ENCODE results near the gene DNM2. TPM values are rescaled to one million over a fixed set of nuclear protein-coding genes. Genes with fewer than 3 reads are reported as not detected.

DNM2 gene
- total RNA-seq, 1 donor = 102 TPM

DNA sequence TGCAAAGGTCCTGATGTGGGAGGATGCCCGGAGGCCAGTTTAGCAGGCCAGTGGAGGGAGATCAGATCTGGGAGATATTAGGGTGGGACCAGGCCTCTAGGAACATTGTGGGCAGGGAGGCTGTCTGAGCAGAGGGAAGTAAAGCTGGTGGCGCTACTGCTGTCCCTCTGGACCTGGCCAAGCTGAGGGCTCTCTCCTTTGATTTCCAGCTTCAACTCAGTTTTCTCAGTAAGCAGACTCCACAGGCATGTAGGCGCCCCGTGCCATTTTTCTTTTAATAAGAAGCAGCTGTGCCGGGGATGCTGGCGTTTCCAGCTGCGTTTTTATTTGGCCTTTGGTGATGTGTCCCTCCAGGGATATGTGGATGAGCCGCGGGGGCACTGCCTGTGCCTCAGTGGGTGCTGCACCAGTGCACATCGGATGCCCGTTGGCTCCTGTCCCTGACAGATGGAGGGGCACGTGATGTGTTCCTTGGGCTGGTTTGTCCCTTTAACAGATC, 6.7 kb downstream of the DNM2 start:
- TF ChIP-seq, protein P1, sequence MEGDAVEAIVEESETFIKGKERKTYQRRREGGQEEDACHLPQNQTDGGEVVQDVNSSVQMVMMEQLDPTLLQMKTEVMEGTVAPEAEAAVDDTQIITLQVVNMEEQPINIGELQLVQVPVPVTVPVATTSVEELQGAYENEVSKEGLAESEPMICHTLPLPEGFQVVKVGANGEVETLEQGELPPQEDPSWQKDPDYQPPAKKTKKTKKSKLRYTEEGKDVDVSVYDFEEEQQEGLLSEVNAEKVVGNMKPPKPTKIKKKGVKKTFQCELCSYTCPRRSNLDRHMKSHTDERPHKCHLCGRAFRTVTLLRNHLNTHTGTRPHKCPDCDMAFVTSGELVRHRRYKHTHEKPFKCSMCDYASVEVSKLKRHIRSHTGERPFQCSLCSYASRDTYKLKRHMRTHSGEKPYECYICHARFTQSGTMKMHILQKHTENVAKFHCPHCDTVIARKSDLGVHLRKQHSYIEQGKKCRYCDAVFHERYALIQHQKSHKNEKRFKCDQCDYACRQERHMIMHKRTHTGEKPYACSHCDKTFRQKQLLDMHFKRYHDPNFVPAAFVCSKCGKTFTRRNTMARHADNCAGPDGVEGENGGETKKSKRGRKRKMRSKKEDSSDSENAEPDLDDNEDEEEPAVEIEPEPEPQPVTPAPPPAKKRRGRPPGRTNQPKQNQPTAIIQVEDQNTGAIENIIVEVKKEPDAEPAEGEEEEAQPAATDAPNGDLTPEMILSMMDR (IDR thresholded peaks at IDR 0.05; ENCODE audit: extremely low read depth, low read depth, low read length) = no peak
- no peak overlapping the region for H3K4me3 ChIP-seq (ENCODE audit: insufficient read depth, low read length)
- no peaks in the 10 kb centered on the region for H3K9me3 ChIP-seq (ENCODE audit: low read depth, low read length)
- H3K4me2 ChIP-seq (ENCODE audit: insufficient read depth, low read length) = no peak overlapping the region
- peaks cover 97% of the 10 kb centered on the region for H3K79me2 ChIP-seq (ENCODE audit: insufficient read depth, low read length)
- no peak overlapping the region for H2AFZ ChIP-seq (ENCODE audit: low read length)
- H3K4me1 ChIP-seq (ENCODE audit: insufficient read depth, low read length) = peaks cover 4% of the 10 kb centered on the region
- peaks cover 71% of the 10 kb centered on the region for H4K20me1 ChIP-seq (ENCODE audit: insufficient read depth, low read length)
- no peak overlapping the region for H3K27ac ChIP-seq (ENCODE audit: low read depth, low read length)
- H3K36me3 ChIP-seq (ENCODE audit: insufficient read depth, low read length) = peaks cover 18% of the 10 kb centered on the region
- DNase-seq (ENCODE audit: insufficient read length, low spot score, missing footprints) = peak; percentile 87
- H3K27me3 ChIP-seq (ENCODE audit: insufficient read depth, low read length) = no peaks in the 10 kb centered on the region

DNA sequence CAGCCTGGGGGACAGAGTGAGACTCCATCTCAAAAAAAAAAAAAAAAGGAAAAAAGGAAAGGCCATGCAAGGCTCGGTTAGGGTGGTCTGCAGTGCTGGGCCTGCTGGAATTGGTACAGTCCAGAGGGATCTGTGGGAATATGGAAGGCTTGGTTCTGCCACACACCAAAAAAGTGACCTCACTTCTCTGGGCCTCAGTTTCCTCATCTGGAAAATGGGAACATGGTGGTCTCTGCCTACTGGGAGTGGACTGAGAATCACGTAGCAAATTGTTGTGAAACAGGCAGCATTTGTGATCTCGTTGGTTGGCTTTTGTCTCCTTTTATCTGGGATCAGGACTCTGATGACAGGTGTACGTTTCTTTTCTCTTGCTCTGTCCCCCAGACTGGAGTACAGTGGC, 7.5 kb downstream of the DNM2 start:
- TF ChIP-seq, protein P1 (IDR thresholded peaks at IDR 0.05; ENCODE audit: extremely low read depth, low read depth, low read length) = no peak
- no peak for DNase-seq (ENCODE audit: insufficient read length, low spot score, missing footprints)
- H3K4me3 ChIP-seq (ENCODE audit: insufficient read depth, low read length) = no peak overlapping the region
- no peak overlapping the region for H2AFZ ChIP-seq (ENCODE audit: low read length)
- no peaks in the 10 kb centered on the region for H3K9me3 ChIP-seq (ENCODE audit: low read depth, low read length)
- no peak overlapping the region for H3K27ac ChIP-seq (ENCODE audit: low read depth, low read length)
- H4K20me1 ChIP-seq (ENCODE audit: insufficient read depth, low read length) = peaks cover 69% of the 10 kb centered on the region
- peaks cover 97% of the 10 kb centered on the region for H3K79me2 ChIP-seq (ENCODE audit: insufficient read depth, low read length)
- no peak overlapping the region for H3K4me2 ChIP-seq (ENCODE audit: insufficient read depth, low read length)
- no peaks in the 10 kb centered on the region for H3K4me1 ChIP-seq (ENCODE audit: insufficient read depth, low read length)
- peaks cover 17% of the 10 kb centered on the region for H3K36me3 ChIP-seq (ENCODE audit: insufficient read depth, low read length)
- no peaks in the 10 kb centered on the region for H3K27me3 ChIP-seq (ENCODE audit: insufficient read depth, low read length)

DNA sequence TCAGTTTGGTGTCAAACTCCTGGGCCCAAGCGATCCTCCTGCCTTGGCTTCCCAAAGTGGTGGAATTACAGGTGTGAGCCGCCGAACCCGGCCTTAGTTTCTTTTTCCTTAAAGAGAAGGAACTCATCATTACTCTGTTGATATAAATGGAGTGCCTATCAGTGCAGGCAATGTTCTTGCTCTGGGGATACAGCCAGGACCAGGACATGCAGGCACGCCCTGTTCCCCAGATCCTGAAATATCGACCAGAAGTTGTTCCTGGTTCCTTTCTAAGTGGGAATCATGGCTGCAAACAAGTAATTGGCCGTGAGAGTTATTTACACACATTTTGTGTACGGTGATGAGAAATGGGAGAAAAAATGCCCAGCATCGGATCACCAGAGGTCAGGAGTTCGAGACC, 8.4 kb downstream of the DNM2 start:
- Histone ChIP-seq H3K27me3 (ENCODE audit: insufficient read depth, low read length) (no peaks in the 10 kb centered on the region), H4K20me1 (ENCODE audit: insufficient read depth, low read length) (peaks cover 67% of the 10 kb centered on the region), H3K79me2 (ENCODE audit: insufficient read depth, low read length) (peaks cover 97% of the 10 kb centered on the region), H2AFZ (ENCODE audit: low read length) (no peak overlapping the region), H3K27ac (ENCODE audit: low read depth, low read length) (no peak overlapping the region), H3K4me1 (ENCODE audit: insufficient read depth, low read length) (no peaks in the 10 kb centered on the region), H3K9me3 (ENCODE audit: low read depth, low read length) (no peaks in the 10 kb centered on the region), H3K36me3 (ENCODE audit: insufficient read depth, low read length) (peaks cover 14% of the 10 kb centered on the region), H3K4me3 (ENCODE audit: insufficient read depth, low read length) (no peak overlapping the region), H3K4me2 (ENCODE audit: insufficient read depth, low read length) (no peak overlapping the region)
- no peak for DNase-seq (ENCODE audit: insufficient read length, low spot score, missing footprints)
- TF ChIP-seq, protein P1 (IDR thresholded peaks at IDR 0.05; ENCODE audit: extremely low read depth, low read depth, low read length) = no peak

DNA sequence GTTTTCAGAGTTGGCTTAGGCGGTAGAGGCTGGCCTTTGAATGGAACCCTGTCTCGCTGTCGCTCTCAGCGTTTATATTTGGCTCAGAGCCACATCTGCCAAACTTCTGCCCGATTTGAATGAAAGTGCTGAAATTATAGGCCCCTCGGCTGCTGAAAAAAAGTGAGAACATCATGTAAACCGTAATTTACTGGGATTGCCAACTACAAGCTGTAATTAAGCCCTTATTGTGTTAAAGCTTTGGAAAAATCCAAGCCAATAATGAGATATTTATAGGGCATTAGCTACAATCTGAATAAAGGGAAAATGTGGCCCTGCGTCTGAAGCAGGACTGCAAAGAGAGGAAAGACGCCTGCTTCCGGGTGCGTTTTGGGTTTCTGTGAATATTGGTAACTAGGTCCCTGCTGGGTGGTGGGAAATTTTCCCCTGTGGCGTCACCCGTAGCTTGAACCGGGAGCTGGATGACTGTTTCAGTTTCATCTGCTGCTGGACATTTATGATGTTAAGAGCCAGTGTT, 9.9 kb downstream of the DNM2 start:
- Histone ChIP-seq H3K27ac (ENCODE audit: low read depth, low read length) (peak overlapping the region; percentile 35), H3K9me3 (ENCODE audit: low read depth, low read length) (no peaks in the 10 kb centered on the region), H3K27me3 (ENCODE audit: insufficient read depth, low read length) (no peaks in the 10 kb centered on the region), H3K4me3 (ENCODE audit: insufficient read depth, low read length) (no peak overlapping the region), H4K20me1 (ENCODE audit: insufficient read depth, low read length) (peaks cover 57% of the 10 kb centered on the region), H3K36me3 (ENCODE audit: insufficient read depth, low read length) (peaks cover 11% of the 10 kb centered on the region), H3K79me2 (ENCODE audit: insufficient read depth, low read length) (peaks cover 97% of the 10 kb centered on the region), H2AFZ (ENCODE audit: low read length) (no peak overlapping the region), H3K4me1 (ENCODE audit: insufficient read depth, low read length) (no peaks in the 10 kb centered on the region), H3K4me2 (ENCODE audit: insufficient read depth, low read length) (peak overlapping the region; percentile 12)
- TF ChIP-seq, protein P1 (IDR thresholded peaks at IDR 0.05; ENCODE audit: extremely low read depth, low read depth, low read length) = no peak
- DNase-seq (ENCODE audit: insufficient read length, low spot score, missing footprints) = peak; percentile 66

All from osteoblast (primary cell).